Stimulated activated CD8-positive, alpha-beta memory T cell treated with anti-CD3 and anti-CD28 coated beads, Interleukin-7, amount 100 ng/mL, for 24 hours (primary cell): Measurements from ENCODE around the gene CGB1.
"Not testable (repeated sequence)": the region's sequence is repeated elsewhere in the genome, so short reads cannot be mapped to it uniquely, and the experiment has no call there.

Experiments used
- DNase-seq: peaks from one replicate; pipeline ENCODE4 v3.0.0-alpha.2; 2020; ENCODE audit warnings: low read depth

CGB1 gene

GRCh38 chr19:49036815-49037214 is at the start of gene CGB1:
Gene CGB1, minus strand, starts transcription at chr19:49036895. Its CDS starts 184 bp downstream, at chr19:49036711.
- not testable (repeated sequence) for DNase-seq

GRCh38 chr19:49086296-49086695 is 49.6 kb upstream of the CGB1 start:
- DNase-seq = no peak

GRCh38 chr19:49085868-49086232 is 49.2 kb upstream of the CGB1 start:
- DNase-seq = no peak

GRCh38 chr19:49085020-49085867 is 48.5 kb upstream of the CGB1 start, which contains the start of gene SNRNP70:
Gene SNRNP70, plus strand, starts transcription at chr19:49085451. Its CDS starts 964 bp downstream, at chr19:49086415.
- peak; percentile 95 for DNase-seq

GRCh38 chr19:49084206-49085019 is 47.7 kb upstream of the CGB1 start:
- DNase-seq = no peak

- DNase-seq = no peak
Observed at GRCh38 chr19:49081273-49081672, 44.6 kb upstream of the CGB1 start.

- no peak for DNase-seq
Observed at GRCh38 chr19:49080392-49080791, 43.7 kb upstream of the CGB1 start.

- DNase-seq = not testable (repeated sequence)
Observed at GRCh38 chr19:49074869-49075268, 38.2 kb upstream of the CGB1 start.

GRCh38 chr19:49073514-49074378 is 37.1 kb upstream of the CGB1 start:
- DNase-seq = no peak

- no peak for DNase-seq
Observed at GRCh38 chr19:49071860-49072547, 35.3 kb upstream of the CGB1 start.

- no peak for DNase-seq
Observed at GRCh38 chr19:49070416-49070815, 33.7 kb upstream of the CGB1 start.

GRCh38 chr19:49069026-49069425 is 32.3 kb upstream of the CGB1 start:
- no peak for DNase-seq

GRCh38 chr19:49067554-49067953 is 30.9 kb upstream of the CGB1 start:
- DNase-seq = no peak

- no peak for DNase-seq
Observed at GRCh38 chr19:49065905-49066512, 29.3 kb upstream of the CGB1 start.

- no peak for DNase-seq
Observed at GRCh38 chr19:49064768-49065611, 28.3 kb upstream of the CGB1 start, which contains the start of gene NTF4. Gene NTF4, minus strand, starts transcription at chr19:49064818. Its CDS starts 2,821 bp downstream, at chr19:49061997.

GRCh38 chr19:49064029-49064629 is 27.4 kb upstream of the CGB1 start:
- no peak for DNase-seq

GRCh38 chr19:49061445-49061844 is 24.8 kb upstream of the CGB1 start:
- DNase-seq = no peak

GRCh38 chr19:49061000-49061399 is 24.3 kb upstream of the CGB1 start:
- no peak for DNase-seq

- no peak for DNase-seq
Observed at GRCh38 chr19:49059053-49059452, 22.4 kb upstream of the CGB1 start.

GRCh38 chr19:49058562-49058961 is 21.9 kb upstream of the CGB1 start:
- DNase-seq = no peak
